Hematopoietic multipotent progenitor cell treated with erythropoietin and hydrocortisone succinate and interleukin-3 and kit ligand, for 15 days (in vitro differentiated cells): ENCODE measurements around the gene ATXN7L1.

Experiments used
- DNase-seq: peaks from one replicate; pipeline ENCODE4 v3.0.0-alpha.2; 2015; ENCODE audit warnings: low spot score

ATXN7L1 gene

DNA sequence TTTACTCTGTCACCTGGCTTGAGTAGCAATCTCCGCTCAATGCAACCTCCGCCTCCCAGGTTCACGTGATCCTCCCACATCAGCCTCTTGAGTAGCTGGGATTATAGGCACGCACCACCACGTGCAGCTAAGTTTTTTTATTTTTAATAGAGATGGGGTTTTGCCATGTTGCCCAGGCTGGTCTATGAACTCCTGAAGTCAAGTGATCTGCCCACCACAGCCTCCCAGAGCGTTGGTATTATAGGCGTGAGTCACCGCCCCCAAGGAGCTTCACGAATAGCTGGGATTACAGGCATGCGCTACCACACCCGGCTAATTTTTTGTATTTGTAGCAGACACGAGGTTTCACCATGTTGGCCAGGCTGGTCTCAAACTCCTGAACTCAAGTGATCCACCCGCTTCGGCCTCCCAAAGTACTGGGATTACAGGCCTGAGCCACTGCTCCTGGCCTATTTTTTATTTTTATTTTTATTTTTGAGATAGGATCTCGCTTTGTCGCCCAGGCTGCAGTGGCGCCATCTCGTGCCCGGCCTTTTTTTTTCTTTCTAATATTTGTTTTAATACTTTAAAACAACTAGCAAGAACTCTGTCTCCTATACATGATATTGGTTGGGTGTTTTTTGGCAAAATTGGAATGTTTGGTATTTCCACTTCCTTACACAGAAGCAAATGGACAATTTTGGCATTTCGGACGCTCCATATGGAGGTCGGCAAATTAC, 296.2 kb downstream of the ATXN7L1 start:
- no peak for DNase-seq

DNA sequence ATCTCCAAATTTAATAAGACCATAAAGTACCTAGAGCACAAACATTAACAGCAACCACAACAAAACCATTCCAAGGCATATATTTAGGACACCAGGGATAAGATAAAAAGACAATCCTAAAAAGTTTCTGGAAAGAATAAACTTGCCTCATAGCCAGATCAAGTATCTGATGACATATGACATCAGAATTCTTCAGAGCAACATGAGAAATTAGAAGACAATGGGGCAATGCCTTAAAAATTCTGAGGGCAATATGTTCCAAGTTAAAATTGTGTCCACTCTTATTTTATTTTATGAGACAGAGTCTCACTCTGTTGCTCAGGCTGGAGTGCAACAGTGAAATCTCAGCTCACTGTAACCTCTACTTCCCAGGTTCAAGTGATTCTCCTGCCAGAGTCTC, 297.9 kb downstream of the ATXN7L1 start:
- no peak for DNase-seq

DNA sequence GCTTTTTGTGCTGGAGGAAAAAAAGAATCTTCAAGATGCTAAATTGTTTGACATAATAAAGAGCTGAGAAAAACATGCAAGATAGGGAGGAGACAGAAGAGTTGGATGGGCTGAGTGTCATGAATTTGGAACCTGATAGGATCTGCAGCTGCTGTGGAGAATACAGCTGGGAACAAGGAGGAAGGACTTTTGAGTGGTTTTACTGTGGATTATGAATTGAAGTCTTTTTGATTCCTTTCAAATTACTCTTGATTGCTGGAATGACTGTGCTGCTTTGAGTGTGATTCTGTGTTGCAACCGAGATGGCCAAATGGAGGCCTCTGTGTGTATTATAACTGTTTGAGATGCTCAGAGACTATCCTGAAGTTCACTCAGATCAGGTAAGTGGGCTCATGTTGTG, 299.1 kb downstream of the ATXN7L1 start:
- DNase-seq: no peak

DNA sequence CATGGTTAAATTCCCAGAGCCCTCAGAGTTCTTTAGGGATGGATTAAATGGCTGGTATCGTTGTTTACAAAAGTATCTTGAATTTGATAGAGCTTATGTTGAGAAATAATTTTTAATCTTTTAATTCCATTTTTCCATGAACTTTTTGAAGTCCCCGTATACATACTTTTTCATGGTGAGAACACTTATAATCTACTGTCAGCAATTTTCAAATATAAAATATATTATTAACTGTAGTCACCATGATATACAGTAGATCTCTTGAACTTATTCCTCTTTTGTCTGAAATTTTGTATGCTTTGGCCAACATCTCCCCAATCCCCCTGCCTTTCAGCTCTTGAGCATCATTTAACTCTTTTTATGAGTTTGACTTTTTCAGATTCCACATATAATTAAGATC, 304.5 kb downstream of the ATXN7L1 start:
- no peak for DNase-seq

DNA sequence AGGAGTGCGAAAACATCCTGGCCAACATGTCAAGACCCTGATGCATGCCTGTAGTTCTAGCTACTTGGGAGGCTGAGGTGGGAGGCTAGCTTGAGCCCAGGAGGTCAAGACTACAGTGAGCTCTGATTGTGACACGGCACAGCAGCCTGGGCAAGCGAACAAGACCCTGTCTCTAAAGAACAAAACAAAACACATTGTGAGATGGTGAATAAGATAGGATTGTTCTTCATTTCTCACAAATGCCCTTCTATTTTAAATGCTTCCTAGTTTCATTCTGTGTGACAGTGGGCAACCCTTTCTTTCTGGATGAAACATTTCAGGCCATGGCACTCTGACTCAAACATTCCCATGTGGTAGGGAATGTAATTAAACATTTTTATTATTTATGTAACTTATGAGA, 308.6 kb downstream of the ATXN7L1 start:
- no peak for DNase-seq

DNA sequence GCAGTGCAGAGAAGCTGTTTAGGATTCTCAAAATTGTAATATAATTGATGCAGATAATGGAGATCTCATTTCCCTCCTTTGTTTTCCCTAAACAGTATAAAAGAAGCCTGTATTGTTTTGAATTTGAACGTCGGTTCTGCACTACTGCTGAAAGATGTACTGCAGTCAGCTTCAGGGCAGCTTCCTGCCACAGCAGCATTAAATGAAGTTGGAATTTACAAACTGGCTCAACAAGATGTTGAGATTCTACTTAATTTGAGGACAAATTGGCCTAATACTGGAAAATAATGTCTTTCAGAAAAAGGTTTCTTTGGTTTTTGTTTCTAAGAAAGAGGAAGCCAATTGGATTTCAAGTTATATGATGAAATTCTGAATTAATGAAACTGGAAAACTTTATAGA, 309.4 kb downstream of the ATXN7L1 start:
- DNase-seq: no peak

DNA sequence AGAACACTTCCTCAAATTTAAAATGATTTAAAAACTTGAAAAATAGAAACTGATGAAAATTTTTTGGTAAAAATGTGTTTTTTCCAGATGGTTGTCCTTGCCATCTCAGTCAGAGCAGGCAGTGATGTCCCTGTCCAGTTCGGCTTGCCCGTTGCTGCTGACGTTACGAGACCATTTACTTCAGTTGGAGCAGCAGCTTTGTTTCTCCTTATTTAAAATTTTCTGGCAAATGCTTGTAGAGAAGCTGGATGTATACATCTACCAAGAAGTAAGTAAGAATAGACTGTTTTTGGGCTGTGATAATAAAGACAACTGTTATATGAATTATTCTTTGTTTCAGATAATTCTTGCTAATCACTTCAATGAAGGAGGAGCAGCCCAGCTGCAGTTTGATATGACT, 311.2 kb downstream of the ATXN7L1 start:
- DNase-seq: no peak

DNA sequence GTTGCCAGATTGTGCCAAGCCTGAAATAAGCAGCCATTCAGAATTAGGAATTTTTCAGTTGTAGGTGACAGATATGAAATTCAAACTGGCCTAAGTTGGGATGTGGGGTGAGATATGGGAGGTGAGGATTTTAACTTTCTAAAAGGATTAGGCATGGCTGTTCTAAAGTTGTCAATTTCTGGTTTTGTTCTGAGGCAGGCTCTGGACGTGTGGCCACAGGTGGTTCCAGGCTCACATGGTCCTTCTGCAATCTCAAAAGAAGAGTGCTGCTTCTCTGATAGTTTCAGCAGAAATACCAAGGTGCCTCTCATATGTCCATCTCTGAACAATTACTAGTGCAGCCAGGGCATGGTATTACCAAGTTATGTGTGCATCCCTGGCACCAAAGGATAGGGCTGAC, 316.5 kb downstream of the ATXN7L1 start:
- no peak for DNase-seq
